HEK293 (cell line): ENCODE measurements around the gene SLK.

Experiments used
- ZFHX2 ChIP-seq: fragments of 450-650 bp; formaldehyde crosslinking; conservative IDR thresholded peaks from 2 replicates; pipeline ENCODE4 v1.5.1; 2016; ENCODE audit warnings: missing biosample characterization, missing genetic modification characterization
- ZNF664 ChIP-seq: fragments of 450-650 bp; formaldehyde crosslinking; IDR thresholded peaks from 2 replicates; pipeline ENCODE4 v1.5.1; 2016; ENCODE audit warnings: missing biosample characterization, missing genetic modification characterization
- ZNF747 ChIP-seq: fragments of 450-650 bp; formaldehyde crosslinking; IDR thresholded peaks from 2 replicates; pipeline ENCODE4 v1.5.1; 2016; ENCODE audit warnings: missing biosample characterization, missing genetic modification characterization
- TF ChIP-seq, protein P1 (sequence below): fragments of 450-650 bp; formaldehyde crosslinking; IDR thresholded peaks from 2 replicates; pipeline ENCODE4 v1.5.1; 2016; ENCODE audit warnings: missing biosample characterization, missing genetic modification characterization
- TF ChIP-seq, protein P2 (sequence below): fragments of 450-650 bp; formaldehyde crosslinking; IDR thresholded peaks from 2 replicates; pipeline ENCODE4 v1.5.1; 2016; ENCODE audit warnings: missing biosample characterization, missing genetic modification characterization

DNA sequence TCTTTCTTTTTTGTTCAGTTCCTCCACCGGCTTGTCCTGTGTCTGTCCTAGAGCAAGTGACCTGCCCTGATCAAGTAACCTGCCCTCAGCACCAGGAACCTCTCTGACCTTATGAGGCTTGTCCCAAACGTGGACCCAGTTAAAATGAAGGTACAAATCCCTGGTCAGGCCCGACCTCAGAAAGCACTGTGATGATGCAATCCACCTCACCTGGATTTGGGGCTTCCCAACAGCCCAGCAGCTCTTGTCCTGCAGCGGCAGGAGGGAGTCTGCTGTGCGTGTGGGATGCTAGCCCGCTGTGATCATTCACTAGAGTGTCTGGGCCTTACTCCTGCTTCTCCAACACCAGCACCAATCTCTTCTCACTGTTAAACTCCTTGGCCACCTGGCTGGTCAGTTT, 107.6 kb downstream of the SLK start:
- TF ChIP-seq ZNF747 (tag by site-specific recombination): no peak
- TF ChIP-seq ZFHX2 (tag by site-specific recombination): no peak
- TF ChIP-seq, protein P1, sequence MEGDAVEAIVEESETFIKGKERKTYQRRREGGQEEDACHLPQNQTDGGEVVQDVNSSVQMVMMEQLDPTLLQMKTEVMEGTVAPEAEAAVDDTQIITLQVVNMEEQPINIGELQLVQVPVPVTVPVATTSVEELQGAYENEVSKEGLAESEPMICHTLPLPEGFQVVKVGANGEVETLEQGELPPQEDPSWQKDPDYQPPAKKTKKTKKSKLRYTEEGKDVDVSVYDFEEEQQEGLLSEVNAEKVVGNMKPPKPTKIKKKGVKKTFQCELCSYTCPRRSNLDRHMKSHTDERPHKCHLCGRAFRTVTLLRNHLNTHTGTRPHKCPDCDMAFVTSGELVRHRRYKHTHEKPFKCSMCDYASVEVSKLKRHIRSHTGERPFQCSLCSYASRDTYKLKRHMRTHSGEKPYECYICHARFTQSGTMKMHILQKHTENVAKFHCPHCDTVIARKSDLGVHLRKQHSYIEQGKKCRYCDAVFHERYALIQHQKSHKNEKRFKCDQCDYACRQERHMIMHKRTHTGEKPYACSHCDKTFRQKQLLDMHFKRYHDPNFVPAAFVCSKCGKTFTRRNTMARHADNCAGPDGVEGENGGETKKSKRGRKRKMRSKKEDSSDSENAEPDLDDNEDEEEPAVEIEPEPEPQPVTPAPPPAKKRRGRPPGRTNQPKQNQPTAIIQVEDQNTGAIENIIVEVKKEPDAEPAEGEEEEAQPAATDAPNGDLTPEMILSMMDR (tag by site-specific recombination): no peak
- TF ChIP-seq, protein P2, sequence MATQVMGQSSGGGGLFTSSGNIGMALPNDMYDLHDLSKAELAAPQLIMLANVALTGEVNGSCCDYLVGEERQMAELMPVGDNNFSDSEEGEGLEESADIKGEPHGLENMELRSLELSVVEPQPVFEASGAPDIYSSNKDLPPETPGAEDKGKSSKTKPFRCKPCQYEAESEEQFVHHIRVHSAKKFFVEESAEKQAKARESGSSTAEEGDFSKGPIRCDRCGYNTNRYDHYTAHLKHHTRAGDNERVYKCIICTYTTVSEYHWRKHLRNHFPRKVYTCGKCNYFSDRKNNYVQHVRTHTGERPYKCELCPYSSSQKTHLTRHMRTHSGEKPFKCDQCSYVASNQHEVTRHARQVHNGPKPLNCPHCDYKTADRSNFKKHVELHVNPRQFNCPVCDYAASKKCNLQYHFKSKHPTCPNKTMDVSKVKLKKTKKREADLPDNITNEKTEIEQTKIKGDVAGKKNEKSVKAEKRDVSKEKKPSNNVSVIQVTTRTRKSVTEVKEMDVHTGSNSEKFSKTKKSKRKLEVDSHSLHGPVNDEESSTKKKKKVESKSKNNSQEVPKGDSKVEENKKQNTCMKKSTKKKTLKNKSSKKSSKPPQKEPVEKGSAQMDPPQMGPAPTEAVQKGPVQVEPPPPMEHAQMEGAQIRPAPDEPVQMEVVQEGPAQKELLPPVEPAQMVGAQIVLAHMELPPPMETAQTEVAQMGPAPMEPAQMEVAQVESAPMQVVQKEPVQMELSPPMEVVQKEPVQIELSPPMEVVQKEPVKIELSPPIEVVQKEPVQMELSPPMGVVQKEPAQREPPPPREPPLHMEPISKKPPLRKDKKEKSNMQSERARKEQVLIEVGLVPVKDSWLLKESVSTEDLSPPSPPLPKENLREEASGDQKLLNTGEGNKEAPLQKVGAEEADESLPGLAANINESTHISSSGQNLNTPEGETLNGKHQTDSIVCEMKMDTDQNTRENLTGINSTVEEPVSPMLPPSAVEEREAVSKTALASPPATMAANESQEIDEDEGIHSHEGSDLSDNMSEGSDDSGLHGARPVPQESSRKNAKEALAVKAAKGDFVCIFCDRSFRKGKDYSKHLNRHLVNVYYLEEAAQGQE (tag by site-specific recombination): no peak
- TF ChIP-seq ZNF664: no peak
